Brain microvascular endothelial cell (primary cell): Measurements from ENCODE around the gene ZDHHC3.
"Not testable (repeated sequence)": the region's sequence is repeated elsewhere in the genome, so short reads cannot be mapped to it uniquely, and the experiment has no call there.

Source experiments
- DNase-seq: peaks from one replicate; pipeline ENCODE4 v3.0.0-alpha.2; 2020
- H3K27ac ChIP-seq: fragments of 250-450 bp; sonication (Bioruptor Pico); 2 replicates; pipeline ENCODE4 v1.5.1; 2020; ENCODE audit warnings: mild to moderate bottlenecking, moderate library complexity
- H3K27me3 ChIP-seq: fragments of 250-450 bp; sonication (Bioruptor Pico); replicated peaks from 2 replicates; pipeline ENCODE4 v1.5.1; 2020; ENCODE audit warnings: mild to moderate bottlenecking
- H3K36me3 ChIP-seq: fragments of 250-450 bp; sonication (Bioruptor Pico); replicated peaks from 2 replicates; pipeline ENCODE4 v1.5.1; 2020; ENCODE audit warnings: mild to moderate bottlenecking
- H3K4me3 ChIP-seq: 2 replicates; pipeline ENCODE4 v1.5.1; 2011; ENCODE audit warnings: low read depth, mild to moderate bottlenecking, control low read depth, low read length, moderate library complexity
- in situ Hi-C: cut with HindIII; loops from 2 replicates; pipeline ENCODE4 v1.10.0; 2017; ENCODE audit warnings: low sequenced_read_pairs, low pct_ligation_motif_present
- TF ChIP-seq, protein P1 (sequence below): IDR thresholded peaks from 2 replicates; pipeline ENCODE4 v1.5.1; 2011; ENCODE audit warnings: low read depth, mild to moderate bottlenecking, moderate library complexity, low read length, control low read depth, inconsistent platforms; ENCODE audit errors: missing control alignments

The ZDHHC3 gene

DNA sequence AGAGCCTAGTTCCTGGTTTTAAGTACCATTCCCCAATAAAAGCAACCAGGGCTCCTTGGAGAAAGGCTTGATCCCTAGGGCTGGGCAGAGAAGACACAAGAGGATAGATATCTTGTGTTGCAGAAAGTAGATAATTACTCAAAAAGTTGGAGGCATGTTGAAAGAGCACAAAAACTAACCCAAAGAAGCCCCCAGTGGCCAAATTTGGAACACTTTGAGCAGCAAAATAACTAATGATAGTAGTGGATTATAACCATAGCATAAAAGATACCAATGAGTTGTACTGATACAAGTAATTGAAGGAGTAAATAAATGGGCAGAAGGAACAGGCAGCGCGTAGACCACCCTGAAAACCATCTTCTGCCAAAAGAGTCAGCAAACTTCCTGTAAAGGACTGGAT, 12.1 kb upstream of the ZDHHC3 start:
- in situ Hi-C loops = no loop called here
- Histone ChIP-seq H3K36me3 (peaks cover 25% of the 10 kb centered on the region), H3K4me3 (no peak overlapping the region), H3K27me3 (no peaks in the 10 kb centered on the region), H3K27ac (no peak overlapping the region)
- no peak for DNase-seq
- TF ChIP-seq, protein P1, sequence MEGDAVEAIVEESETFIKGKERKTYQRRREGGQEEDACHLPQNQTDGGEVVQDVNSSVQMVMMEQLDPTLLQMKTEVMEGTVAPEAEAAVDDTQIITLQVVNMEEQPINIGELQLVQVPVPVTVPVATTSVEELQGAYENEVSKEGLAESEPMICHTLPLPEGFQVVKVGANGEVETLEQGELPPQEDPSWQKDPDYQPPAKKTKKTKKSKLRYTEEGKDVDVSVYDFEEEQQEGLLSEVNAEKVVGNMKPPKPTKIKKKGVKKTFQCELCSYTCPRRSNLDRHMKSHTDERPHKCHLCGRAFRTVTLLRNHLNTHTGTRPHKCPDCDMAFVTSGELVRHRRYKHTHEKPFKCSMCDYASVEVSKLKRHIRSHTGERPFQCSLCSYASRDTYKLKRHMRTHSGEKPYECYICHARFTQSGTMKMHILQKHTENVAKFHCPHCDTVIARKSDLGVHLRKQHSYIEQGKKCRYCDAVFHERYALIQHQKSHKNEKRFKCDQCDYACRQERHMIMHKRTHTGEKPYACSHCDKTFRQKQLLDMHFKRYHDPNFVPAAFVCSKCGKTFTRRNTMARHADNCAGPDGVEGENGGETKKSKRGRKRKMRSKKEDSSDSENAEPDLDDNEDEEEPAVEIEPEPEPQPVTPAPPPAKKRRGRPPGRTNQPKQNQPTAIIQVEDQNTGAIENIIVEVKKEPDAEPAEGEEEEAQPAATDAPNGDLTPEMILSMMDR = peak; percentile 68

DNA sequence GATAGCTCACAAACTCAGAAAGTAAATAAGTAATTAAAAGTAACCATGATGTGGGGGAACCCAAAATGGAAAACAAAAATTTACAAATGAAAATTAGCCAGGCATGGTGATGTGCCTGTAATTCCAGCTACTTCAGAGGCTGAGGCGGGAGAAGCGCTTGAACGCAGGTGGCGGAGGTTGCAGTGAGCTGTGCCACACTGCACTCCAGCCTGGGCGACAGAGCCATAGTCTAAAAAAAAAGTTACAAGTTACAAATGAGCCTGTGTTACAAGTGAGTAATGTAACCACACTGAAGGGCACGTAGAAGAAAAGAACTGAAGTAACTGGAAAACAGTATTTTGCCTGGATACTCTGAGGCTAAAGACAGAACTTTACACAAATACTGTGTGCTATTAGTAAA, 11.4 kb upstream of the ZDHHC3 start:
- in situ Hi-C loops = no loop called here
- Histone ChIP-seq H3K27me3 (no peaks in the 10 kb centered on the region), H3K4me3 (no peak overlapping the region), H3K27ac (no peak overlapping the region), H3K36me3 (peaks cover 23% of the 10 kb centered on the region)
- TF ChIP-seq, protein P1 = no peak
- DNase-seq = no peak

- H3K27me3 ChIP-seq, in situ Hi-C loops, H3K4me3 ChIP-seq, DNase-seq, H3K27ac ChIP-seq: not testable (repeated sequence)
- H3K36me3 ChIP-seq = peaks cover 18% of the 10 kb centered on the region
These were observed 10.4 kb upstream of the ZDHHC3 start for GRCh38 chr3:44986330-44986729.

GRCh38 chr3:44984335-44984734, 8.4 kb upstream of the ZDHHC3 start:
- Histone ChIP-seq H3K27ac (no peak overlapping the region), H3K36me3 (peaks cover 2% of the 10 kb centered on the region), H3K4me3 (no peak overlapping the region), H3K27me3 (no peaks in the 10 kb centered on the region)
- TF ChIP-seq, protein P1 = no peak
- in situ Hi-C loops = no loop called here
- no peak for DNase-seq

GRCh38 chr3:44983484-44983941, 7.5 kb upstream of the ZDHHC3 start:
- TF ChIP-seq, protein P1 = no peak
- no peak overlapping the region for H3K27ac ChIP-seq
- no peaks in the 10 kb centered on the region for H3K36me3 ChIP-seq
- no peaks in the 10 kb centered on the region for H3K27me3 ChIP-seq
- no peak for DNase-seq
- in situ Hi-C loops = no loop called here
- H3K4me3 ChIP-seq = no peak overlapping the region

DNA sequence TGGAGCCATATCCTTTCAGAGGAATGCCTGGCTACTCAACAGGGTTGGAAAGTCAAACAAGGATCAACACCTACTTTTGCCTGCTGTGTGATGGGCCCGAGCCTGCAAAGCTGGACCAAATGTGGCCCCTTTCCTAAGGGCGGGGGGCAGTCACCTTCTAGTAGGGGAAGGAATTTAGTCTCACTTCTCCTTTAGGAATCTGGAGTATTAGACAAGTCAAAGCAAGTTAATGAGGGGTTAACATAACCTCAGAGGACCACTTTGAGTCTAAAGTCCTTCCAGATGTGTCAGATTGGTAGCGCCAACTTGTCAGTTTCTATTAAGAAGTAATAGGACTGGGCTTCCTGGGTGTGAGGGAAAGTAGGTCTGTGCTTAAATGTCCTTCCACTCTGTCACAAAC, 6.8 kb upstream of the ZDHHC3 start:
- no peaks in the 10 kb centered on the region for H3K27me3 ChIP-seq
- DNase-seq = no peak
- H3K36me3 ChIP-seq = no peaks in the 10 kb centered on the region
- in situ Hi-C loops = no loop called here
- no peak overlapping the region for H3K27ac ChIP-seq
- no peak overlapping the region for H3K4me3 ChIP-seq
- TF ChIP-seq, protein P1 = no peak
